Panc1 (cell line): ENCODE measurements around the gene LDLR. TPM values are rescaled to one million over a fixed set of nuclear protein-coding genes. Genes with fewer than 3 reads are reported as not detected.
A peak's percentile ranks its signal among the peaks of the same experiment; 100 is the strongest.
"Not testable (repeated sequence)": the region's sequence is repeated elsewhere in the genome, so short reads cannot be mapped to it uniquely, and the experiment has no call there.

Experiments
- ATAC-seq: fragments of 200-7000 bp; cut with Tn5 transposase; 2 replicates; pipeline ENCODE4 v1.9.1; 2020; ENCODE audit warnings: mild to moderate bottlenecking, moderate library complexity
- BruUV-seq: library from RNA; stranded (reverse); fragments of 400-500 nt; replicated peaks from 2 replicates; lab custom pipeline; 2021; lab: Mats Ljungman, UMichigan
- CTCF ChIA-PET: fragments of 300-600 bp; sonication (Branson Sonifier 250); formaldehyde crosslinking; loops from one replicate; lab custom pipeline; 2022; ENCODE audit warnings: antibody characterized with exemption; lab: Charles Lee
- POLR2A ChIA-PET: fragments of 300-600 bp; sonication (Branson Sonifier 250); formaldehyde crosslinking; loops from one replicate; lab custom pipeline; 2022; ENCODE audit warnings: antibody characterized with exemption; lab: Charles Lee
- DNase-seq: peaks from one replicate; pipeline ENCODE4 v3.0.0-alpha.2; 2010; ENCODE audit warnings: low read depth, low spot score
- H3K27ac ChIP-seq: 2 replicates; pipeline ENCODE4 v1.5.1; 2011; ENCODE audit warnings: mild to moderate bottlenecking, low read length, inconsistent platforms
- H3K27me3 ChIP-seq: fragments of 200-500 bp; sonication (Bioruptor generic); 2 replicates; pipeline ENCODE4 v1.6.0; 2014; ENCODE audit warnings: low read length, inconsistent platforms; ENCODE audit not compliant: control insufficient read depth, insufficient read depth
- H3K36me3 ChIP-seq: fragments of 200-500 bp; sonication (Bioruptor generic); 2 replicates; pipeline ENCODE4 v1.5.1; 2014; ENCODE audit warnings: inconsistent platforms, mild to moderate bottlenecking, low read length, moderate library complexity; ENCODE audit not compliant: control insufficient read depth, insufficient read depth
- H3K4me1 ChIP-seq: 2 replicates; pipeline ENCODE4 v1.5.1; 2011; ENCODE audit warnings: inconsistent platforms, mild to moderate bottlenecking, low read length, moderate library complexity; ENCODE audit not compliant: control insufficient read depth, insufficient read depth
- H3K4me3 ChIP-seq, 2 experiments: 2 replicates each; pipeline ENCODE4 v1.5.1; 2011 to 2012; ENCODE audit warnings: low read depth in 2 of 2, low read length in 2 of 2, mild to moderate bottlenecking in 2 of 2, inconsistent platforms in 1 of 2, moderate library complexity in 1 of 2
- H3K9me3 ChIP-seq: fragments of 200-500 bp; sonication (Bioruptor generic); 2 replicates; pipeline ENCODE4 v1.5.1; 2014; ENCODE audit warnings: low read depth, mild to moderate bottlenecking, inconsistent platforms, low read length, moderate library complexity; ENCODE audit not compliant: control insufficient read depth, insufficient read depth
- POLR2AphosphoS5 ChIP-seq: IDR thresholded peaks from 2 replicates; pipeline ENCODE4 v1.6.1; 2012; ENCODE audit warnings: mild to moderate bottlenecking, low read depth, low read length, moderate library complexity
- SIN3A ChIP-seq: IDR thresholded peaks from 2 replicates; pipeline ENCODE4 v1.6.1; 2012; ENCODE audit warnings: low read depth, mild to moderate bottlenecking, low read length, moderate library complexity, borderline replicate concordance; ENCODE audit not compliant: insufficient read depth
- TCF7L2 ChIP-seq: IDR thresholded peaks from 2 replicates; pipeline ENCODE4 v1.6.1; 2011; ENCODE audit warnings: mild to moderate bottlenecking, low read depth, low read length, inconsistent platforms
- in situ Hi-C: cut with HindIII; loops from 2 replicates; pipeline ENCODE4 v1.10.0; 2016; ENCODE audit warnings: low sequenced_read_pairs, low pct_unique_long_range_greater_than_20kb
- intact Hi-C: fragments of 100-400 bp; cut with micrococcal nuclease; formaldehyde crosslinking; loops from one replicate; pipeline ENCODE4 v1.10.0; 2022; ENCODE audit not compliant: unreplicated experiment
- total RNA-seq: library from RNA; stranded (reverse); gene quantifications from one replicate; pipeline ENCODE4 v1.2.1, GENCODE V29; 2021; ENCODE audit not compliant: unreplicated experiment
- TF ChIP-seq, protein P1 (sequence below): fragments of 450-650 bp; IDR thresholded peaks from 2 replicates; pipeline ENCODE4 v1.5.1; 2017; ENCODE audit warnings: mild to moderate bottlenecking
- TF ChIP-seq, protein P2 (sequence below), 2 experiments: IDR thresholded peaks; 2 replicates each; pipeline ENCODE4 v1.6.1; 2011 to 2012; ENCODE audit warnings: low read depth in 2 of 2, control low read depth in 1 of 2, low read length in 1 of 2, mild to moderate bottlenecking in 1 of 2, moderate library complexity in 1 of 2; ENCODE audit not compliant: insufficient read depth in 1 of 2

The LDLR gene
- total RNA-seq, 1 experiment from 2014 or later: 203 TPM

DNA sequence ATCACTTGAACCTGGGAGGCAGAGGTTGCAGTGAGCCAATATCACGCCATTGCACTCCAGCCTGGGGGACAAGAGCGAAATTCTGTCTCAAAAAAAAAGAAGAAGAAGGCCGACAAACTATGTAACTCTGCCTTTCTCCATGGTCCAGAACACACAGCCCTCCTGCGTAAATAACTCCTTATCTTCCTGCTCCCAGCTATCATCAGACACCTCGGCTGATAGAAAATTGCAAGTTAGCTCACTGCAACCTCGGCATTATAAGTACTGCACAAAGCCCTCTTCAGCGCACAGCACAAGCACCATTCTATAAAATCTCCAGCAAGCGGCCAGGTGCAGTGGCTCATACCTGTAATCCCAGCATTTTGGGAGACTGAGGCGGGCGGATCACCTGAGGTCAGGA, 14.4 kb downstream of the LDLR start:
- H3K4me1 ChIP-seq, DNase-seq, in situ Hi-C loops, BruUV-seq, H3K9me3 ChIP-seq, POLR2A ChIA-PET, intact Hi-C loops, H3K27ac ChIP-seq, CTCF ChIA-PET, H3K27me3 ChIP-seq, ATAC-seq, H3K4me3 ChIP-seq: not testable (repeated sequence)
- H3K36me3 ChIP-seq: peaks cover 10% of the 10 kb centered on the region; the same call in 1 of the 2 replicates

DNA sequence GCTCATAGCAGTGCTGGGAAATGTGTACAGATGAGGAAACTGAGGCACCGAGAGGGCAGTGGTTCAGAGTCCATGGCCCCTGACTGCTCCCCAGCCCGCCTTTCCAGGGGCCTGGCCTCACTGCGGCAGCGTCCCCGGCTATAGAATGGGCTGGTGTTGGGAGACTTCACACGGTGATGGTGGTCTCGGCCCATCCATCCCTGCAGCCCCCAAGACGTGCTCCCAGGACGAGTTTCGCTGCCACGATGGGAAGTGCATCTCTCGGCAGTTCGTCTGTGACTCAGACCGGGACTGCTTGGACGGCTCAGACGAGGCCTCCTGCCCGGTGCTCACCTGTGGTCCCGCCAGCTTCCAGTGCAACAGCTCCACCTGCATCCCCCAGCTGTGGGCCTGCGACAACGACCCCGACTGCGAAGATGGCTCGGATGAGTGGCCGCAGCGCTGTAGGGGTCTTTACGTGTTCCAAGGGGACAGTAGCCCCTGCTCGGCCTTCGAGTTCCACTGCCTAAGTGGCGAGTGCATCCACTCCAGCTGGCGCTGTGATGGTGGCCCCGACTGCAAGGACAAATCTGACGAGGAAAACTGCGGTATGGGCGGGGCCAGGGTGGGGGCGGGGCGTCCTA, 15.9 kb downstream of the LDLR start:
- no peaks in the 10 kb centered on the region for H3K4me1 ChIP-seq
- no peak for DNase-seq
- no peak overlapping the region for H3K4me3 ChIP-seq
- TF ChIP-seq, protein P1, sequence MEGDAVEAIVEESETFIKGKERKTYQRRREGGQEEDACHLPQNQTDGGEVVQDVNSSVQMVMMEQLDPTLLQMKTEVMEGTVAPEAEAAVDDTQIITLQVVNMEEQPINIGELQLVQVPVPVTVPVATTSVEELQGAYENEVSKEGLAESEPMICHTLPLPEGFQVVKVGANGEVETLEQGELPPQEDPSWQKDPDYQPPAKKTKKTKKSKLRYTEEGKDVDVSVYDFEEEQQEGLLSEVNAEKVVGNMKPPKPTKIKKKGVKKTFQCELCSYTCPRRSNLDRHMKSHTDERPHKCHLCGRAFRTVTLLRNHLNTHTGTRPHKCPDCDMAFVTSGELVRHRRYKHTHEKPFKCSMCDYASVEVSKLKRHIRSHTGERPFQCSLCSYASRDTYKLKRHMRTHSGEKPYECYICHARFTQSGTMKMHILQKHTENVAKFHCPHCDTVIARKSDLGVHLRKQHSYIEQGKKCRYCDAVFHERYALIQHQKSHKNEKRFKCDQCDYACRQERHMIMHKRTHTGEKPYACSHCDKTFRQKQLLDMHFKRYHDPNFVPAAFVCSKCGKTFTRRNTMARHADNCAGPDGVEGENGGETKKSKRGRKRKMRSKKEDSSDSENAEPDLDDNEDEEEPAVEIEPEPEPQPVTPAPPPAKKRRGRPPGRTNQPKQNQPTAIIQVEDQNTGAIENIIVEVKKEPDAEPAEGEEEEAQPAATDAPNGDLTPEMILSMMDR: no peak
- TF ChIP-seq POLR2AphosphoS5 (no peak), TCF7L2 (no peak)
- TF ChIP-seq, protein P2, sequence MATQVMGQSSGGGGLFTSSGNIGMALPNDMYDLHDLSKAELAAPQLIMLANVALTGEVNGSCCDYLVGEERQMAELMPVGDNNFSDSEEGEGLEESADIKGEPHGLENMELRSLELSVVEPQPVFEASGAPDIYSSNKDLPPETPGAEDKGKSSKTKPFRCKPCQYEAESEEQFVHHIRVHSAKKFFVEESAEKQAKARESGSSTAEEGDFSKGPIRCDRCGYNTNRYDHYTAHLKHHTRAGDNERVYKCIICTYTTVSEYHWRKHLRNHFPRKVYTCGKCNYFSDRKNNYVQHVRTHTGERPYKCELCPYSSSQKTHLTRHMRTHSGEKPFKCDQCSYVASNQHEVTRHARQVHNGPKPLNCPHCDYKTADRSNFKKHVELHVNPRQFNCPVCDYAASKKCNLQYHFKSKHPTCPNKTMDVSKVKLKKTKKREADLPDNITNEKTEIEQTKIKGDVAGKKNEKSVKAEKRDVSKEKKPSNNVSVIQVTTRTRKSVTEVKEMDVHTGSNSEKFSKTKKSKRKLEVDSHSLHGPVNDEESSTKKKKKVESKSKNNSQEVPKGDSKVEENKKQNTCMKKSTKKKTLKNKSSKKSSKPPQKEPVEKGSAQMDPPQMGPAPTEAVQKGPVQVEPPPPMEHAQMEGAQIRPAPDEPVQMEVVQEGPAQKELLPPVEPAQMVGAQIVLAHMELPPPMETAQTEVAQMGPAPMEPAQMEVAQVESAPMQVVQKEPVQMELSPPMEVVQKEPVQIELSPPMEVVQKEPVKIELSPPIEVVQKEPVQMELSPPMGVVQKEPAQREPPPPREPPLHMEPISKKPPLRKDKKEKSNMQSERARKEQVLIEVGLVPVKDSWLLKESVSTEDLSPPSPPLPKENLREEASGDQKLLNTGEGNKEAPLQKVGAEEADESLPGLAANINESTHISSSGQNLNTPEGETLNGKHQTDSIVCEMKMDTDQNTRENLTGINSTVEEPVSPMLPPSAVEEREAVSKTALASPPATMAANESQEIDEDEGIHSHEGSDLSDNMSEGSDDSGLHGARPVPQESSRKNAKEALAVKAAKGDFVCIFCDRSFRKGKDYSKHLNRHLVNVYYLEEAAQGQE (IDR thresholded peaks at IDR 0.05; ENCODE audit: insufficient read depth in 1 of 2, low read depth in 2 of 2, low read length in 1 of 2): no peak
- no peak overlapping the region for H3K27ac ChIP-seq
- H3K9me3 ChIP-seq: no peaks in the 10 kb centered on the region
- BruUV-seq: TSS peak; percentile 57
- ChIA-PET POLR2A (interaction anchor here (0.6 kb wide), 1 partner anchor 117 kb away, joined by 5 read pairs; no protein-coding TSS in a partner anchor), CTCF (no interaction called here)
- intact Hi-C loops: no loop called here
- peak; percentile 35; the same call in 1 of the 2 replicates for ATAC-seq
- H3K36me3 ChIP-seq: peaks cover 13% of the 10 kb centered on the region
- no peaks in the 10 kb centered on the region for H3K27me3 ChIP-seq
- in situ Hi-C loops: no loop called here

DNA sequence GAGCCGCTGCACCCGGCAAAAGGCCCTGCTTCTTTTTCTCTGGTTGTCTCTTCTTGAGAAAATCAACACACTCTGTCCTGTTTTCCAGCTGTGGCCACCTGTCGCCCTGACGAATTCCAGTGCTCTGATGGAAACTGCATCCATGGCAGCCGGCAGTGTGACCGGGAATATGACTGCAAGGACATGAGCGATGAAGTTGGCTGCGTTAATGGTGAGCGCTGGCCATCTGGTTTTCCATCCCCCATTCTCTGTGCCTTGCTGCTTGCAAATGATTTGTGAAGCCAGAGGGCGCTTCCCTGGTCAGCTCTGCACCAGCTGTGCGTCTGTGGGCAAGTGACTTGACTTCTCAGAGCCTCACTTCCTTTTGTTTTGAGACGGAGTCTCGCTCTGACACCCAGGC, 17.2 kb downstream of the LDLR start:
- ATAC-seq (no peak), DNase-seq (no peak)
- in situ Hi-C loops (no loop called here), intact Hi-C loops (no loop called here)
- TF ChIP-seq, protein P1: no peak
- TF ChIP-seq, protein P2 (IDR thresholded peaks at IDR 0.05; ENCODE audit: insufficient read depth in 1 of 2, low read depth in 2 of 2, low read length in 1 of 2): no peak
- no peak for TF ChIP-seq TCF7L2
- TF ChIP-seq POLR2AphosphoS5: no peak
- TF ChIP-seq SIN3A: no peak
- no peaks in the 10 kb centered on the region for H3K27me3 ChIP-seq
- H3K27ac ChIP-seq: no peak overlapping the region
- POLR2A ChIA-PET: no interaction called here
- no peak overlapping the region for H3K4me3 ChIP-seq
- BruUV-seq: no TSS peak
- H3K36me3 ChIP-seq: peaks cover 19% of the 10 kb centered on the region
- CTCF ChIA-PET: no interaction called here
- no peaks in the 10 kb centered on the region for H3K9me3 ChIP-seq
- no peaks in the 10 kb centered on the region; the same call in 1 of the 2 replicates for H3K4me1 ChIP-seq
